ENCODE measurements around the gene BLOC1S4.

The BLOC1S4 gene

DNA sequence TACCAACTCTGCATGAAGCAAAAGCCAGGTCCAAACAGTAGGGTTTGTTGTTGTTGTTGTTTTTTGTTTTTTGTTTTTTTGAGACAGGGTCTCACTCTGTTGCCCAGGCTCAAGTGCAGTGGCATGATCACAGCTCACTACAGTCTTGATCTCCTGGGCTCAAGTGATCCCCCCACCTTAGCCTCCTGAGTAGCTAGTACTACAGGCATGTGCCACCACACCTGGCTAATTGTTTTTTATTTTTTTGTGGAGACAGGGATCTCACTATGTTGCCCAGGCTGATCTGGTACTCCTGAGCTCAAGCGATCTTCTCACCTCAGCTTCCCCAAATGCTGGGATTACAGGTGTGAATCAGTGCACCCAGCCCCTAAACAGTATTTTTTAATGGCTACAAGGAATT, 16.1 kb upstream of the BLOC1S4 start:
- Histone ChIP-seq H2AK5ac (ENCODE audit: low read length, severe bottlenecking) (no peak overlapping the region), H3K4me2 (ENCODE audit: low read length, poor library complexity, severe bottlenecking) (no peak overlapping the region), H2AFZ (ENCODE audit: low read depth, low read length) (no peak overlapping the region), H3K9me3 (ENCODE audit: control insufficient read depth, low read length) (peaks cover 8% of the 10 kb centered on the region), H4K91ac (ENCODE audit: low read length) (no peak overlapping the region), H3K36me3 (ENCODE audit: control insufficient read depth in 1 of 2, insufficient read depth in 2 of 2, low read depth in 1 of 2, low read length in 2 of 2) (peaks cover 13 to 25% of the 10 kb centered on the region in 2 experiments), H2BK15ac (ENCODE audit: low read depth, poor library complexity, severe bottlenecking) (no peak overlapping the region), H2BK5ac (ENCODE audit: low read depth, low read length, poor library complexity, severe bottlenecking) (no peak overlapping the region), H3K4me1 (ENCODE audit: control insufficient read depth, insufficient read depth, low read depth, low read length) (peaks cover 1% of the 10 kb centered on the region), H2BK120ac (ENCODE audit: low read depth, low read length) (no peak overlapping the region), H3K14ac (ENCODE audit: low read length in 2 of 2) (no peak overlapping the region), H3K4me3 (ENCODE audit: insufficient read depth in 1 of 2, low read depth in 1 of 2, low read length in 2 of 2) (no peak overlapping the region), H3K23ac (ENCODE audit: low read length in 2 of 2) (no peak overlapping the region), H3K27ac (ENCODE audit: low read length, poor library complexity, severe bottlenecking) (no peak overlapping the region), H3K18ac (ENCODE audit: low read depth in 1 of 2, low read length in 2 of 2) (no peak overlapping the region), H3K27me3 (ENCODE audit: control insufficient read depth in 1 of 2, insufficient read depth in 1 of 2, low read length in 2 of 2) (no peaks in the 10 kb centered on the region), H4K8ac (ENCODE audit: low read length) (no peak overlapping the region), H3K79me1 (replicated peaks; ENCODE audit: low read length, poor library complexity, severe bottlenecking) (peaks cover 35% of the 10 kb centered on the region), H3K9ac (ENCODE audit: low read length) (no peak overlapping the region), H2BK12ac (ENCODE audit: low read length in 2 of 2) (no peak overlapping the region), H3K4ac (ENCODE audit: low read depth in 1 of 2, low read length in 2 of 2) (no peak overlapping the region)
- WGBS = 100% methylated on average over 1 of the region's 1 CpG
- DNase-seq = no peak

DNA sequence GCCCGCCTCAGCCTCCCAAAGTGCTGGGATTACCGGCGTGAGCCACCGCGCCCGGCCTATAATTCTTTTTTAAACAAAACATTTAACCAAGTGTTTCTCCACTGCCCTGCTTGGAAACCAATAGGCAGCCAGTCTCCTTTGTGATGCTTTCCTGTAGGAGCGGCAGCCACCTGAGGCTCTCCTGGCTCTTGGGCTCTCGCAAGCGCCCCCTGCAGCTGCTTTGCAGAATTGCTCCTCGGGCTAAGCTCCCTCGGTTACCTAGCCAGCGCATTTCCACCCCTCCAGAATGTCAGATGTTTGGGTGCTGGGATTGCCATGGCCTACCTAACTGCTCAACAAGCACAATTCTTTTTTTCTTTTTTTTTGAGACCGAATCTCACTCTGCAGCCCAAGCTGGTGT, 14.6 kb upstream of the BLOC1S4 start:
- H2BK120ac ChIP-seq (ENCODE audit: low read depth, low read length) = no peak overlapping the region
- H3K4me2 ChIP-seq (ENCODE audit: low read length, poor library complexity, severe bottlenecking) = no peak overlapping the region
- H3K4ac ChIP-seq (ENCODE audit: low read depth in 1 of 2, low read length in 2 of 2) = no peak overlapping the region
- peaks cover 16% of the 10 kb centered on the region in 2 experiments for H3K36me3 ChIP-seq (ENCODE audit: control insufficient read depth in 1 of 2, insufficient read depth in 2 of 2, low read depth in 1 of 2, low read length in 2 of 2)
- H3K9ac ChIP-seq (ENCODE audit: low read length) = no peak overlapping the region
- no peak overlapping the region for H2BK12ac ChIP-seq (ENCODE audit: low read length in 2 of 2)
- H4K8ac ChIP-seq (ENCODE audit: low read length) = no peak overlapping the region
- no peak overlapping the region for H4K91ac ChIP-seq (ENCODE audit: low read length)
- no peak overlapping the region for H2BK5ac ChIP-seq (ENCODE audit: low read depth, low read length, poor library complexity, severe bottlenecking)
- H3K27me3 ChIP-seq (ENCODE audit: control insufficient read depth in 1 of 2, insufficient read depth in 1 of 2, low read length in 2 of 2) = no peaks in the 10 kb centered on the region
- peaks cover 8% of the 10 kb centered on the region for H3K9me3 ChIP-seq (ENCODE audit: control insufficient read depth, low read length)
- H3K79me1 ChIP-seq (replicated peaks; ENCODE audit: low read length, poor library complexity, severe bottlenecking) = peaks cover 39% of the 10 kb centered on the region
- peaks cover 1% of the 10 kb centered on the region for H3K4me1 ChIP-seq (ENCODE audit: control insufficient read depth, insufficient read depth, low read depth, low read length)
- no peak overlapping the region for H3K4me3 ChIP-seq (ENCODE audit: insufficient read depth in 1 of 2, low read depth in 1 of 2, low read length in 2 of 2)
- no peak overlapping the region for H3K23ac ChIP-seq (ENCODE audit: low read length in 2 of 2)
- H2BK15ac ChIP-seq (ENCODE audit: low read depth, poor library complexity, severe bottlenecking) = no peak overlapping the region
- 76% methylated on average over 13 of the region's 13 CpGs for WGBS
- no peak overlapping the region for H2AK5ac ChIP-seq (ENCODE audit: low read length, severe bottlenecking)
- no peak overlapping the region for H3K14ac ChIP-seq (ENCODE audit: low read length in 2 of 2)
- H3K18ac ChIP-seq (ENCODE audit: low read depth in 1 of 2, low read length in 2 of 2) = no peak overlapping the region
- no peak for DNase-seq
- no peak overlapping the region for H3K27ac ChIP-seq (ENCODE audit: low read length, poor library complexity, severe bottlenecking)
- H2AFZ ChIP-seq (ENCODE audit: low read depth, low read length) = no peak overlapping the region

DNA sequence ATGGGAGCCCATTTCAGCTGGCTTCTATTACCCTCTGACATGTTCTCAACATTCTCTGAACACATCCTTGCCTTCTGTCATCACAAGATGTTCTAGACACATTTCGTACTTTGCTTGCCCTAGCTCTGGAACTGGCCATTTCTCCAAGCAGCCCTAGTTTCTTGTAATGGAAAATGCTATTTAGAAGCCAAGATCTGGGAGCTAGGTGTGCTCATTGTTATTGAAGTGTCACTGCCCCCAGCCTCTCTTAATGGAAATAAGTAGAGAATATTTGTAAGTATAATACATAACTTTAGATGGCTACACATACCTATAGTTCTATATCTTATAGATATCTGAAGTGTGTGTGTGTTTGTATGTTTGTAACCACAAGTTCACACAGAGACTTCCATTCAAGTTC, 13.2 kb upstream of the BLOC1S4 start:
- Histone ChIP-seq H3K4me1 (ENCODE audit: control insufficient read depth, insufficient read depth, low read depth, low read length) (peaks cover 1% of the 10 kb centered on the region), H3K18ac (ENCODE audit: low read depth in 1 of 2, low read length in 2 of 2) (no peak overlapping the region), H2BK15ac (ENCODE audit: low read depth, poor library complexity, severe bottlenecking) (no peak overlapping the region), H3K9me3 (ENCODE audit: control insufficient read depth, low read length) (peaks cover 8% of the 10 kb centered on the region), H2AK5ac (ENCODE audit: low read length, severe bottlenecking) (no peak overlapping the region), H3K36me3 (ENCODE audit: control insufficient read depth in 1 of 2, insufficient read depth in 2 of 2, low read depth in 1 of 2, low read length in 2 of 2) (peaks cover 16 to 30% of the 10 kb centered on the region in 2 experiments), H2BK120ac (ENCODE audit: low read depth, low read length) (no peak overlapping the region), H3K4me3 (ENCODE audit: insufficient read depth in 1 of 2, low read depth in 1 of 2, low read length in 2 of 2) (no peak overlapping the region), H3K4ac (ENCODE audit: low read depth in 1 of 2, low read length in 2 of 2) (no peak overlapping the region), H3K14ac (ENCODE audit: low read length in 2 of 2) (no peak overlapping the region), H2AFZ (ENCODE audit: low read depth, low read length) (no peak overlapping the region), H3K27ac (ENCODE audit: low read length, poor library complexity, severe bottlenecking) (no peak overlapping the region), H2BK5ac (ENCODE audit: low read depth, low read length, poor library complexity, severe bottlenecking) (no peak overlapping the region), H2BK12ac (ENCODE audit: low read length in 2 of 2) (no peak overlapping the region), H3K23ac (ENCODE audit: low read length in 2 of 2) (no peak overlapping the region), H4K8ac (ENCODE audit: low read length) (no peak overlapping the region), H3K79me1 (replicated peaks; ENCODE audit: low read length, poor library complexity, severe bottlenecking) (peaks cover 45% of the 10 kb centered on the region), H4K91ac (ENCODE audit: low read length) (no peak overlapping the region), H3K27me3 (ENCODE audit: control insufficient read depth in 1 of 2, insufficient read depth in 1 of 2, low read length in 2 of 2) (no peaks in the 10 kb centered on the region), H3K9ac (ENCODE audit: low read length) (no peak overlapping the region), H3K4me2 (ENCODE audit: low read length, poor library complexity, severe bottlenecking) (no peak overlapping the region)
- 0% methylated on average over 1 of the region's 1 CpG for WGBS
- no peak for DNase-seq

DNA sequence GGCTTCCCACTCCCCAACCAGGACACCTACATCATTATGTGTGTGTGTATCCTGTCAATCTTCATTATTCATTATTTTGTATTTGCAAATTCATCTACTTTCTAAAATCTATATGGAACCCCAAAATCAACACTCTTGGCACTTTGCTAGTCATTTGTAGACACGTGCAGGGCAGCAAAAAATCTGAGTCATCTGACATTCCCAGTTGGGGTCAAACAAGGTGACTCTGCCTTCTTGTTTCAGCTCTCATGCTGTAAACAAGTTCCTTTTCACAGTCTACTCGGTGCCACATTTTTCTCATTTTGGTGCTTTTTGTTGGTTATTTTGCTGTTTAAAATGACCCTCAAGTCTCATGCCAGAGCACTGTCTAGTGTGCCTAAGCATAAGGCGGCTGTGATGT, 12.2 kb upstream of the BLOC1S4 start:
- Histone ChIP-seq H3K4me2 (ENCODE audit: low read length, poor library complexity, severe bottlenecking) (no peak overlapping the region), H3K27ac (ENCODE audit: low read length, poor library complexity, severe bottlenecking) (no peak overlapping the region), H3K23ac (ENCODE audit: low read length in 2 of 2) (no peak overlapping the region), H2BK120ac (ENCODE audit: low read depth, low read length) (no peak overlapping the region), H4K8ac (ENCODE audit: low read length) (no peak overlapping the region), H3K4me1 (ENCODE audit: control insufficient read depth, insufficient read depth, low read depth, low read length) (peaks cover 1% of the 10 kb centered on the region), H2AK5ac (ENCODE audit: low read length, severe bottlenecking) (no peak overlapping the region), H3K27me3 (ENCODE audit: control insufficient read depth in 1 of 2, insufficient read depth in 1 of 2, low read length in 2 of 2) (no peaks in the 10 kb centered on the region), H3K9me3 (ENCODE audit: control insufficient read depth, low read length) (peaks cover 8% of the 10 kb centered on the region), H3K4ac (ENCODE audit: low read depth in 1 of 2, low read length in 2 of 2) (no peak overlapping the region), H3K18ac (ENCODE audit: low read depth in 1 of 2, low read length in 2 of 2) (no peak overlapping the region), H2AFZ (ENCODE audit: low read depth, low read length) (no peak overlapping the region), H2BK15ac (ENCODE audit: low read depth, poor library complexity, severe bottlenecking) (peak overlapping the region; percentile 85), H4K91ac (ENCODE audit: low read length) (no peak overlapping the region), H2BK5ac (ENCODE audit: low read depth, low read length, poor library complexity, severe bottlenecking) (no peak overlapping the region), H3K79me1 (replicated peaks; ENCODE audit: low read length, poor library complexity, severe bottlenecking) (peaks cover 45% of the 10 kb centered on the region), H2BK12ac (ENCODE audit: low read length in 2 of 2) (no peak overlapping the region), H3K9ac (ENCODE audit: low read length) (no peak overlapping the region), H3K14ac (ENCODE audit: low read length in 2 of 2) (no peak overlapping the region), H3K36me3 (ENCODE audit: control insufficient read depth in 1 of 2, insufficient read depth in 2 of 2, low read depth in 1 of 2, low read length in 2 of 2) (peaks cover 16 to 34% of the 10 kb centered on the region in 2 experiments), H3K4me3 (ENCODE audit: insufficient read depth in 1 of 2, low read depth in 1 of 2, low read length in 2 of 2) (no peak overlapping the region)
- 53% methylated on average over 3 of the region's 3 CpGs for WGBS
- peak; percentile 67 for DNase-seq

Measured in mesenchymal stem cell (in vitro differentiated cells and primary cell).